ENCODE results near the gene KLRD1.

Gene KLRD1

DNA sequence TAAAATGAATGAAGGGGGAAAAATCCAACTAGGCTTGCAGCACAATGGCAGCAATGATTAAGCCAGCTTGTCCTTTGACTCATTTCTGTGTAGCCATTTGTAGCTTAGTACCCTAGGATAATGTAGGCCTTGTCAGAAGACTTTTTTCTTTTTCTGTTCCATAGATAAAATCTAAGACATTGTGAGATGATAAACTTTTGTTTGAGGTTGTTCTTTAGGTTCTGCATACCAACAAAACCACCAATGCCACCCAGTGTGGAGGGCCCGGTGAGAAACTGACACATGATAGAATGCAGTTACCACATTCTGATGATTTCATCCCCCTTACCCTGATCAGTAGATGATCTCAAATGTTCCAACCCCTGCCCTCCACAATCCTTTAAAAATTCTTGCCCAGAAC, 6.6 kb upstream of the KLRD1 start:
- ATAC-seq = no peak
- no peak for TF ChIP-seq ZNF70 (CRISPR knock-in tag; IDR thresholded peaks at IDR 0.05)
- no peak for TF ChIP-seq PATZ1 (CRISPR knock-in tag; IDR thresholded peaks at IDR 0.05; ENCODE audit: borderline replicate concordance)
- no peak for TF ChIP-seq ZFP30 (CRISPR knock-in tag; IDR thresholded peaks at IDR 0.05)
- no peak for TF ChIP-seq CSRNP3 (CRISPR knock-in tag; IDR thresholded peaks at IDR 0.05)
- TF ChIP-seq CSDC2 (CRISPR knock-in tag; IDR thresholded peaks at IDR 0.05) = no peak
- TF ChIP-seq POU6F1 (CRISPR knock-in tag; IDR thresholded peaks at IDR 0.05; ENCODE audit: borderline replicate concordance, low read depth) = no peak
- no peak for TF ChIP-seq ISL1 (CRISPR knock-in tag; IDR thresholded peaks at IDR 0.05)
- no peak for TF ChIP-seq SNAI2 (CRISPR knock-in tag; IDR thresholded peaks at IDR 0.05)
- TF ChIP-seq PPARA (CRISPR knock-in tag; IDR thresholded peaks at IDR 0.05; ENCODE audit: borderline replicate concordance) = no peak
- no peak for TF ChIP-seq ZFP3 (CRISPR knock-in tag; IDR thresholded peaks at IDR 0.05)
- TF ChIP-seq ESRRG (CRISPR knock-in tag; IDR thresholded peaks at IDR 0.05) = no peak
- TF ChIP-seq TCF4 (CRISPR knock-in tag; IDR thresholded peaks at IDR 0.05; ENCODE audit: borderline replicate concordance) = no peak
- no peak for TF ChIP-seq RARB (CRISPR knock-in tag; IDR thresholded peaks at IDR 0.05)
- no peak for TF ChIP-seq ZC3H10 (CRISPR knock-in tag; IDR thresholded peaks at IDR 0.05)

DNA sequence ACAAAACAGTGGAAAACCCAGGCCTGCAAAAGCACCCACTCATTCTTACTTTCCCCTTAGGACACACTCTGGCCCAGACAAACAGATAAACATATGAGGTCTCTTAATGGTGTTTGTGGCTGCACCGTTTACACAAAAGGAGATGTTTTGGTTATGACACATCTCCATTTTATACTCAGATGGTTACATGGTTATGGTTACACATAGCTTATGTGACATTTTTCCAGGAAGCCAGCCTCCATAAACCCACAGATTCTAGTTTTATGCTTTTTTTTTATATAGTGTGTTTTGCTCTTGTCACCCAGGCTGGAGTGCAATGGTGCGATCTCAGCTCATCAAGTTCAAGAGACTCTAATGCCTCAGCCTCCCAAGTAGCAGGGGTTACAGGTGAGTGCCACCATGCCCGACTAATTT, 3.5 kb upstream of the KLRD1 start:
- TF ChIP-seq ESRRG (CRISPR knock-in tag; IDR thresholded peaks at IDR 0.05) = no peak
- ATAC-seq = no peak

- TF ChIP-seq ZNF565 (CRISPR knock-in tag; conservative IDR thresholded peaks at IDR 0.05; ENCODE audit: low read depth) = no peak
- TF ChIP-seq, protein P1, sequence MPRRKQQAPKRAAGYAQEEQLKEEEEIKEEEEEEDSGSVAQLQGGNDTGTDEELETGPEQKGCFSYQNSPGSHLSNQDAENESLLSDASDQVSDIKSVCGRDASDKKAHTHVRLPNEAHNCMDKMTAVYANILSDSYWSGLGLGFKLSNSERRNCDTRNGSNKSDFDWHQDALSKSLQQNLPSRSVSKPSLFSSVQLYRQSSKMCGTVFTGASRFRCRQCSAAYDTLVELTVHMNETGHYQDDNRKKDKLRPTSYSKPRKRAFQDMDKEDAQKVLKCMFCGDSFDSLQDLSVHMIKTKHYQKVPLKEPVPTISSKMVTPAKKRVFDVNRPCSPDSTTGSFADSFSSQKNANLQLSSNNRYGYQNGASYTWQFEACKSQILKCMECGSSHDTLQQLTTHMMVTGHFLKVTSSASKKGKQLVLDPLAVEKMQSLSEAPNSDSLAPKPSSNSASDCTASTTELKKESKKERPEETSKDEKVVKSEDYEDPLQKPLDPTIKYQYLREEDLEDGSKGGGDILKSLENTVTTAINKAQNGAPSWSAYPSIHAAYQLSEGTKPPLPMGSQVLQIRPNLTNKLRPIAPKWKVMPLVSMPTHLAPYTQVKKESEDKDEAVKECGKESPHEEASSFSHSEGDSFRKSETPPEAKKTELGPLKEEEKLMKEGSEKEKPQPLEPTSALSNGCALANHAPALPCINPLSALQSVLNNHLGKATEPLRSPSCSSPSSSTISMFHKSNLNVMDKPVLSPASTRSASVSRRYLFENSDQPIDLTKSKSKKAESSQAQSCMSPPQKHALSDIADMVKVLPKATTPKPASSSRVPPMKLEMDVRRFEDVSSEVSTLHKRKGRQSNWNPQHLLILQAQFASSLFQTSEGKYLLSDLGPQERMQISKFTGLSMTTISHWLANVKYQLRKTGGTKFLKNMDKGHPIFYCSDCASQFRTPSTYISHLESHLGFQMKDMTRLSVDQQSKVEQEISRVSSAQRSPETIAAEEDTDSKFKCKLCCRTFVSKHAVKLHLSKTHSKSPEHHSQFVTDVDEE (CRISPR knock-in tag; IDR thresholded peaks at IDR 0.05) = no peak
- TF ChIP-seq SNAI2 (CRISPR knock-in tag; IDR thresholded peaks at IDR 0.05) = no peak
- TF ChIP-seq ZNF70 (CRISPR knock-in tag; IDR thresholded peaks at IDR 0.05) = no peak
- TF ChIP-seq OSR1 (CRISPR knock-in tag; IDR thresholded peaks at IDR 0.05) = no peak
- TF ChIP-seq ZC3H10 (CRISPR knock-in tag; IDR thresholded peaks at IDR 0.05) = no peak
- TF ChIP-seq PATZ1 (CRISPR knock-in tag; IDR thresholded peaks at IDR 0.05; ENCODE audit: borderline replicate concordance) = no peak
- TF ChIP-seq POU6F1 (CRISPR knock-in tag; IDR thresholded peaks at IDR 0.05; ENCODE audit: borderline replicate concordance, low read depth) = no peak
- TF ChIP-seq CSDC2 (CRISPR knock-in tag; IDR thresholded peaks at IDR 0.05) = no peak
- ATAC-seq = no peak
Measured at GRCh38 chr12:10305411-10305810, 2.3 kb upstream of the KLRD1 start.
